Activated T-cell treated with anti-CD3 and anti-CD28 coated beads for 1 hour (primary cell): ENCODE data around the gene GPATCH2.

ENCODE experiments used
- DNase-seq: peaks from one replicate; pipeline ENCODE4 v3.0.0-alpha.2; 2020; ENCODE audit warnings: low read depth

The GPATCH2 gene

DNA sequence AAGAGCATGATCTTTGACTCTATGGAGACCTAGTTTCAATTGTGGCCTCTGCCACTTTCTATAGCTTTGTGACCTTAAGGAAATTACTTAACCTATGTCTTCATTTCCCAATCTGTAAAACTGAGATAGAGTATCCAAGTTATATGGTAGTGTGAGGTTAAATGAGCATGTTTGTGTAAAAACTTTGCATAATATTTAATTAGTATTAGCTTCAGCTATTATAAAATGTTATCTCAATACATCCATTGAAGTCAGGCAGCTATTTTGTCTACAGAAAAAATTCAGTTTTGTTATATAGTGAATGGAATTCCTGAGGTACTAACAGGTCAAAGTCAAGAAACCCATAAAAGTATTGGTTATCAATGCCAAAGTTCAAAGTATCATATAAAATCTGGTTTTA lies 53.6 kb downstream of the GPATCH2 start:
- DNase-seq = no peak

DNA sequence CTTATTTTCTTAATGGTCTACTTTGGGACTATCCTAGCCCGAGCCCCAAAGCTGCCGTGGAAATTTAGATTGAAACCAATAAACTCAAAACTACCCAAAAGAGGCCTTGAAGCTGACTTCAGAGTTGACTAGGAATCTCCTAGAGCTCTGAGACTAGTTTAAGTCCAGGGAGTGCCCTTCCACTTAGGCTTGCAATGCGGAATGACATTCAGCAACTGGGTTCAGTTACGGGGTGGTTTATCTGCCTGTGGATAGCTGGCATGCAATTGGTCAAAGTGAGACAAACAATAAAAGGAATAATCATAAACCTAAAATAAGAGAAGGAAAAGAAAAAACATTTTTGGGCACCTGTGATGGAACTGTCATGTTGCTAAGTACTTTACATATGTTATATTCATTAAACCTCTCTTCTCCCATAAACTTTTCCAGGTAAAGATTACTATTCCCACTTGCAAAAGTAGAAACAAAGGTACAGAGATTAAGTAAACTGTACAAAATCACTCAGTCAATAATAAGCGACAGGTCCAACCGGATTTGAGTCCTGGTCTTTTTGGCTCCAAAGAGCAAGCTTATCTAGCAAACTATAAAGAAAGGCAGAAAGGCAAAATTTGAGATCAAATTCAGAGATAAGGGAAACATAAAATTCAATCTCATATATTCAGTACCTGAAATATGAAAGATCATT lies 56.5 kb downstream of the GPATCH2 start:
- no peak for DNase-seq

DNA sequence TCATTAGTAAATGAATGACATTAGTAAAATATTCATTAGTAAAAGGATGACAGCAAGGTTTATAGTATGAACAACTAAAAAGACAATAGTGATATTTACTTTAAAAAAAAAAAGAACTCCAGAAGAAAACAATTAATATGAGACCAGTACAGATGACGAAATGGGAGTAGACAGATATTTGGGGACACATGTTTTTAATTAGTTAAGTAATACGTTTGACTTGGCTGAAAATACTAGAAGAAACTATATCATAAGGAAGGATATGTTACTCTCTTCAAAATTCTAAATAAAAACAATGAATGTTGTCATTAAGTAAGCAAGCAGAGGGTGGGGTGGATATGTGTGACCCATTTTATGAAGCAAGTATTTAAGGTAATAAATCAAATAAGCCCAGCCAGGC lies 61.9 kb downstream of the GPATCH2 start:
- DNase-seq = no peak

DNA sequence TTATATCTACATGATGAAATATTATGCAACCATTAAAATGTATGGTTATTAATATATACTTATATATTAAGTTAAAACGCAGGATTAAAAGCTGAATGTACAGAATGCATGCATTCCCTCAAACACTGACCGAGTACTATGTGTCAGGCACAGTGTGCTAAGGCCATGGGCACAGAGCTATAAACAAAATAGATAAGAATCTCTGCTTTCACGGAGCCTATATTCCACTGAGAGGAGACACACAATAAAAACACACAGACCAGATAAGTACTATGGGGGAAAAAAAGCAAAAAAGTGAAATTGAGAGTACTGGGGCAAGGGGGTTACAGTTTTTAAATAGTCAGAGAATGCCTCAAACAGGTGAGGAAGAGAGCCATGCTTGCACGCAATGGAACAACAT lies 62.7 kb downstream of the GPATCH2 start:
- DNase-seq = no peak

DNA sequence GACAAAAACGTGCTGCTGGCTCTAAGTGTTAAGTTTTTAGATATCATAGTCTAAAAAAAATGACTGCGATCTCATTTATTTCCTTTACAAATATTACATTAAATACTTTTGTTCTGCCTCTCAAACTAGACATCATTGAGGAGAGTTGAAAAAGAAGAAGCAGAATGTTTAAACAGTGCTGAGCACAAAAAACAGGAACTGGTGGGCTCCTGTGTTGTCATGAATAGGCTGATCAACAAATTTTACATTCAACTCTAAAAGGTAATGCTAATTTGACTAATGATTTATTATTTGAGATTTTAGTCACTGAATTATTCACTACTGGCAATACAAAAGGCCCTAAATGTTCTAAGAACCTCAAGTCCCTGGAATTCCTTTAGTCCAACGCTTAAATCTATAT lies 66.1 kb downstream of the GPATCH2 start:
- no peak for DNase-seq

DNA sequence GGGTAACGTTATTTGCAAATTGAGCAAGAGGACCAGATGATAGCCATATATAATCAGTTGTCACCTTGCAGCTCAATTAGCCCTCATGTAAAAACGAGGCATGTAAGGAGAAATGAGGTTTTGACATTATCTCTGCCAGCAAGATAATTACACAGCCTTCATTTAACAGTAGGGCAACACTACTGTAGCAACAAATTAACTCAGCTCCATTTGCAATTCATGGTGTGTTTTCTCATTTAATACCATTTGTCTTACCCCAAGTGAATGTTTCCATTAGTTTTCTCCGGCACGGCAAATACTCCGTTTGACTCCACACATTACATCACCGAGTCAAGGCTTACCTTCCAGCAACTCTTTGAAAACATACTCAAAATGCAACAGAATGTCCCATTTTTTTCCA lies 66.7 kb downstream of the GPATCH2 start:
- no peak for DNase-seq

DNA sequence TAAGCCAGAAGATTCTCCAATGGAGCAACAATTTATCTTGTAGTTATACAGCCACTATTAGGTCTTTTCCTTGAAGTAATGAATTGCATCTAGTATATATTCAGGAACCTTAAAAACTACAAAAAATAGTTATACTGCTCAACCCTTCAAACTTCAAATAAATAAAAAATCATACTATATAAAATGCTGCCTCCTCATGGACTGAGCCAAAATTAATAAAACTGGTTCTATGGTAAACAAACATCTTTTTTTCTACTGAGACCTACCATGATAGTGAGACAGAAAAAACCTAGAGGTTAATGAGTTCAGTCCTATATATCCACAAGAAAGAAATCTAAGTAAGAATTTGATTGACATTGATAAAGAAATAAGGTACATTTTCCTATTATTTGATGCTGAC lies 67.7 kb downstream of the GPATCH2 start:
- DNase-seq = no peak

DNA sequence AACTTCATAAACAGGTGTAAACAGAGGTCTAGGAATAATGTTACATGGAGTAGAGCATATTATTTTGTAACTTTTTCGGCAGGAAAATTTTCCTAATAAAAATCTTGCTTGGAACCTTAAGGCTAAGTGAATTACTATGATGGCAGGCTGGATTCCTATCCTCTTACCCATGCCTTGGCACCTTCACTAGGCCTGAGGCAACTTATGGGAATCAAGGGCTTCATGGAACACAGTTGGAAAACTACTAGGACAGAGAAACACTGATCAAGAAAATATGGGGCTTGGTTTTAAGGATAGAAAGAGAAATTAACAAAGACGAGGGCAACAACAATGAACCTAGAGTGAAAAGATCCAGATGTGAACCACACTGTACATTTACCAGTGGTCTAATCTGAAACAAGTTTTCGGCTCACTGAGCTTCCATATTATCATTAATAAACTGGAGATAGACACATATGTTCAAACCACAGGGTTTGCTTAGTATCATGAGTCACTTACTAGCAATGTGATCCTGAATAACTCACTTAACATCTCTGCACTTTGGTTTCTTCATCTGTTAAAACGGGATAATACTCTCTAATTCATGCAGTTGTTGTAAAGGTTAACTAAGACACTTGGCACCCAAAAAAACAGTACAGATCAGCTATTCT lies 68.5 kb downstream of the GPATCH2 start:
- DNase-seq = no peak

DNA sequence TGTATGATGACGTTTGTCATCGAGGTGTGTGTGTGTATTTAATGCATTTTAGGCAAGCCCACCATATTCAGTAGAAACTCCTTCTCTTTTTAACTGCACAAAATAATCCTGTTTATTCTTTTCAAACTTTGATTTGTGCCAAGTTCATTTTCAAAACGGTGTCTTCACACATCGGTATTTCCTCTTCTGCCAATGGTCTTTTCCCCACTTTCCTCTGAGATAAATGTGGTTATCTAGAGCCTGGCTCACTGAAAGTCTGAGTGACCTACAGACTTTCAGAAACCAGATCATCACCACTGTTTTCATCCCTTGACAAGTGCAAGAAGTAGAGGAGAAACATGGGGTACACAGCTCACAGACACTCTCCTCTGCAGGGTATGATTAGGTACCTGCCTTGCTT lies 69.4 kb downstream of the GPATCH2 start:
- no peak for DNase-seq

DNA sequence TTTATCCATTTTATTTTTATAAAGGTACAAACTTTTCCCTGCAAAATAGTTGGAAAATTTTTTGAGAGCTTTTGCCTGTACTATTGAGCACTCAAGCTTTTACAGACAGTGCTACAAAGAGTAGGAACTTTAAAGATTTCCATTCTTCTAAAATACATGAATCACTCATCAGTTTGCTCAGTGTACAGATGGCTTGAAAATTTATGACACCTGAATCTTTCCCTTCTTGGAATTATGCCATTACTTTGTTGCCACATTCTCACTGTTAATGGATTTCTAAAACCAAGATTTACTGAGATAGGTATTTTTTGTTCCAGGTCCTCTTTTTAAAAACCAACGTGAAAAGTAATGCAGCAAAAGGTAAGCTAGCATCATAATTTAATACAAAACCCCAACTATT lies 76.0 kb downstream of the GPATCH2 start:
- DNase-seq = no peak

DNA sequence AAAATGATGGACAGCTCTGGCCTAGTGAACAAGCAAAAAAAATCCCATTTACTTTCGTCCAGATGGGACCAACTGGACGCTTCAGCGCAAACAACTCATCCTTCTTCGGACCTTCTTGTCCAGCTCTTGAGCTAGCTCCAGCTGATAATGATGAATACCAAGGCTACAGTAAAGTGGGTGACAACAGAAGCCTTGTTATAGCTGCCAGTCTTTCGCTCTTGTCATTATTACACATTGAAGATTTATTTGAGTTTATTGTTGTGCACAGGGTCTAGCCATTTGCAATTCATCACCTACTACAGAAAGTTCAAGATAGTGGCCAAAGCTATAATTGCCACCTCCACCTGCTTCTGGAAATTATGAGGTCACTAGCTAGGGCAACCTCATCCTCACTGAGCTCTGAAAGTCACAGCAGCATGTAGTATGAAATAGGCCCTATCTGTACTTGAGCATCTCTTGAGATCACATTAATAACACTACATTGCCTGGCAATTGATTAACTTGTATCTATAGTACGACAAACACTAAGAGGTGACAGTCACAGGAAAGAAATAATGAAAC lies 76.9 kb downstream of the GPATCH2 start:
- no peak for DNase-seq

DNA sequence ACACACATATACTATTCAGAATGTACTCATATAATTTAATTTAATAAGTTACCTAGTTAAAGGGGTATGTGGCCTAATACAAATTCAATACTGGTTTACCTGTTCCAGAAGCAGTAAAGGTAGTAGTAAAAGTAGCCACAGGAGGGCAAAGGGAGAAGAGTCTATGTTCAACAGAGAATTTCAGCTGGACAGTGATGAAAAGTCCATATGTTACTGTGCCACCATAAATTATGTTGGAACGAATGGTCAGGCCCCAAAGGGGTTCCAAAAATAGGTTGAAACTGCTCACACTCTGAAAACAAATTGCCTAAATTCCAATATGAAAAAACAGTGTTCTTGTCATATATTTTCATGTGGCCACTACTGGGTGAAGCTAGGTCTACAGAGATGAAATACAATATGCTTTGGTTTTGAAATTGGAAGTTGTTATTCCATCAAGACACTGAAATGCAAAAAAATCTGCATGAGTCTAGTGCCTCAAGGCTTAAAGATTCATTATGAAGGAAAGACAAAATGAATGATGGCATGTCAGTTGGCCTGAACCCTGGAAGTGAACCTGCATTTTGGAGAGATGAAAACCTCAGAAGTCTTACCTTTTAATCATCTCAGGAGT lies 78.4 kb downstream of the GPATCH2 start:
- DNase-seq = no peak

DNA sequence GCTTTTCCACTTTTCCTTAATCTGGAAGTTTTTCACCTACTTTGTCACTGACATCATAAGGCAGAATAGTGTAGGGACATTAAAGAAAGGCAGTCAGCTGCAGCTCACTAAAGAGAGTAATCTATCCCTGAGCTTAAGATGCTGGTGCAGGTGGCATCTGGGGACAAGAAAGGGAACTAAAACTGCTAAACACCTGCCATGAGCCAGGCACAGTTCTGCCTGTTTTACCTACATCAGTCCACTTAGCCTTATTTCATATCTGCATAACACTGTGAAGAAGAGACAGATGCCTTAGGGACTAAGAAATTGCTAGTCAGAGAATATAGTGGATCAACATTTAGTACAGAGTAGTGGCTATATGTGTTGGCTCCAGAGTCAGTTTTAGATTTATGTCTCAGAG lies 88.1 kb downstream of the GPATCH2 start:
- DNase-seq = no peak

DNA sequence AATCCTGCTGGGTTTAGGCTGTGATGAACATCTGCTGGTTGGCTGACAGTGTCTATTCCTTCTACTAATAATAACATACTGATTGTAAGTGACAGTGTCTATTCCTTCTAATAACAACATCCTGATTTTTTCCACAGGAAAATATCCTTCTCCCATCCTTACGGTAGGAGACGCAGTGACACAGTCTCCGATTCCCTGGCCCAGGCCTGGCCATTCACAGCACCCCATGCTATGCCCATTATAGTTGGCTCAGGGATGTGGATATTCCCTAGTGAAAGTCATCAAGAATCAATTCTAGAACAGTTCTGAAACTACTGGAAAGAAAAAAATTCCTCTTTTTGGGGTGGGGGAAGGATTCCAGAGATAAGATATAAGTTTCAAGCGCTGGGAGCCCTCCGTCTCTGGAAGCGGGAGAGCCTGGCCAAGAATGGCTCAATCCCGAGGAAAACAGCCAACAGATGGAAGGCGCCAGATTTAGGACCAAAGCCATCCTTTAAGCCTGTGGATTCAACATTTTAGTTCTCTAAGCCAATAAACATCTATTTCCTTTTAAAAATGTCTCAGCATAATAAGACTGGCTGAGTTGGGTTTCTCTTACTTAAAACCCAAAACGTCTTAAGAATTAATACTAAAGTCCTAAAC lies 88.6 kb downstream of the GPATCH2 start:
- DNase-seq = no peak

DNA sequence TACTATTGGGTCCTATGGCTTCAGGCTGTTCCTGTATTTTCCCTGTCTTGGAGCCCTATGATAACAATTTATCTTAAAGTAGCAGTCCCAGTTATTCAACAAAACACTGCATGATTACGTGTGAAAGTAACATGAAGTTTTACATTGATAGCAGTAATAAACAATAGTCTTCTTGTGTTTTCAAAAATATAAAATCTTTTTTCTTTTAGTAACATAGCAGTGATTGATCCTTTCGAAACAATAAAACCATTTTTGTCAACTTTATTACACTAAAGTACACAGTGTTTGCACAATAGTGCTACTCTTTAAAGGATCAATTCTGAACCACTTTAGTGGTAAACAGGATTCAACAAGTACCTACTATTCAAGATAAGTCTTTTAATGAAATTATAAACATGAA lies 90.6 kb downstream of the GPATCH2 start:
- DNase-seq = no peak

DNA sequence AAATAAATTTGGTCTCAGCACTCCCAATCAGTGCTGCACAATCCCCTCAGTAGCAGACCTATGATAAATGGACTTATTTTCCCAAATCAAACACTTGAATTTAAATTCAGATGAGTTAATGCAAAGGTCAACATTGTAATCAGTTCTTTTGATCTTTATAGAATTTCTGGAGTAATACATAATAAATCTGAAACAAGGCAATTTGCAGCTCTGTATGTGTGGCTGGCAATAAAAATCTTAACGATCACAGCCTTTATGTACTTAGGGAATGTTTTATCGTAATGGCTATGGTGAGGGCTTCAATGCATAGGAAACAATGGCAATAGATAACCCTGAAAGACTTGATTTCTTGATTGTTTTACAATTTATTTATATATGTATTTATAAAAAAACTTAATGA lies 91.4 kb downstream of the GPATCH2 start:
- no peak for DNase-seq

DNA sequence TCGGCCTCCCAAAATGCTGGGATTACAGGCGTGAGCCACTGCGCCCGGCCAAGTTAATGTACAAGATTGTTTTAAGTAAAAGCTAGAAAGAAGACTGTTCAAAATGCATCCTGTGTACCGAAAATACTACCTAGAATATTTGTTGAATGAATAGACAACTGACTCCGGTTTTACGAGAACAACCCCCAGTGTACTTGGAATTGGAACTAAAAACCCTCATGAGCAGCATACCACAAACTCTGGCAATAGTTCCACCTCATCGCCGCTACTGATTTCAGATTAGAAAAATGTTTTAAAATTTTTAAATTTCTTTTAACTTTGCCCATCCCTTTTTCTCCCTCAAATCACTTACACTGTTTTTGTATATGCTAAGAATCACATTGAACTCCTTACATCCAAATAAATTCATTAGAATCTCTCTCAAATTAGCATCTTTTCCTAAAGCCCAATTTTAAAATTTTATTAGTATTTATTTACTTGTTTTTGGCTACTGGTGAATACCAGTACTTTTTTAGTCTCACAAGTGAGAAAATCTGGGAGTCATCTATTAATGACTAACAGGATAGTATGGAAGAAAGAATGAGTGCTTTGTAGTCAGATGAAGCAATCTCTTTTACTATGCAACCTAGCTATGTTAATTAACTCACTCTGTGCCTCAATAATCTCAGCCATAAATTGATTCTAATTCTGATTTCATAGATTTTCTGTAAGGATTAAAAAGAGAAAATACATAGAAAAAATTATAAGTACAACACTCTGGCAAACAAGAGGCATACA lies 95.1 kb downstream of the GPATCH2 start:
- DNase-seq = no peak

DNA sequence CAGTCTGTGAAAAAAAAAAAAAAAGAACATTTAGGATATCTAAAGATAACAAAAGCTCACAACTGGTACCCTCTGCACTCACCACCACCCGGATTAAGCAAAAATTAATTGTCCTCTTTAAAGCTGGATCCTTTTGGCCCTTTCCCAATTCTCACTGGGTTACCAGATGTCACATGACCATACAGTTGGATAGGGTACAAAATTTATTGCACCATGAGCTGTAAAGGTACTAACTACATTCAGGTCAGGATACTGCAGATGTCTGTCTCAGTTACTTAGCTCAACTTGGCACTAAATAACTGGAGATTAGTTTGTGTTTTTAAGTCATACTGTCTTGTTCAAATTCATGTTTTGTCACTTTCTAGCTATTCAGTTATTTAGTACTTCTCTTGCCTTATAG lies 96.3 kb downstream of the GPATCH2 start:
- DNase-seq = no peak

DNA sequence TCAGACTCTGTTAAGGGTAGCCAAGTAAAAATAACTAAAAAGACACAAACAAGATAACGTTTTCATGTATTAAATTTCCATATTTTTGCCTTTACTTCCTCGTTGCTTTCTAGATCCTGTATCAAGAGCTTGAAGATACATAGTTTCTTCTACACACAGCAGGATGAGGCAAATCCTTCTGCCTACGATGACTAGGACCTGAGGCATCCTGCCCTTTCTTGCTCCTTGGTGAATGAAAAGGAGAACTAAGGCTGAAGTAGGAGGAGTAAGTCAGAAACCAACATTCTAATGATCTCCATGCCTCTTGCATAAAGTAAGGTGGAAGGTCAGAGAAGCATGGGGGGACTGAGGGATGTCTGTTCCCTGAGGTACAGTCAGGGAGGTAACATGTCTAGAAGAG lies 102.6 kb downstream of the GPATCH2 start:
- no peak for DNase-seq

DNA sequence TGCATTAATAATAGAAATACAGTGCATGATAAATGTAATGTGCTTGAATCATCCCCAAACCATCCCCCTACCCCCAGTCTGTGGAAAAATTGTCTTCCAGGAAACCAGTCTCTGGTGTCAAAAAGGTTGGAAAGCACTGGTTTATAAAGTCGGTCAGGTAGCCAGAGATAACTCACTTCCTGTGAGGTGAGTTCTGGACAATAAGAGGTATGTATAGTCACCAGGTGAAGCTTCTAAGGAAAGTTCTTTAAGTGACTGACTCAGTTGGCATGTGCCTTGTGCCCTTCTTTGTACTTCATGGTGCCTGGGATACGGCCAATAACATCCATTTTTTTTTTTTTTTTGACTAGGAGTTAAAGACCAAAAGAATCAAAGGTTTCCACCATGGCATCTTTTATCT lies 103.7 kb downstream of the GPATCH2 start:
- no peak for DNase-seq

DNA sequence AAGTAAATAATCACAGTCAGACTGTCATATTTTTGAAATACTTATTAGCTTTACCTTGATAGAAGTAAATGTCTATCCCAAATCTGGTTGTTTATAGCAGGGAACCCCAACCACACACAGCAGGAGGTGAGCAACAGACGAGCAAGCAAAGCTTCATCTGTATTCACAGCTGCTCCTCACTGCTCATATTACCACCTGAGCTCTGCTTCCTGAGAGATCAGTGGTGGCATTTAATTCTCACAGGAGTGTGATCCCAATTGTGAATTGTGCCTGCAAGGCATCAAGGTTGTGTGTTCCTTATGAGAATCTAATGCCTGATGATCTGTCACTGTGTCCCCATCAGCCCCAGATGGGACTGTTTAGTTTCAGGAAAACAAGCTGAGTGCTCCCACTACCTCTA lies 104.3 kb downstream of the GPATCH2 start:
- no peak for DNase-seq
